Activated CD4-positive, alpha-beta memory T cell treated with anti-CD3 and anti-CD28 coated beads for 36 hours (primary cell): Measurements from ENCODE around the gene CAMP. TPM values are rescaled to one million over a fixed set of nuclear protein-coding genes. Genes with fewer than 3 reads are reported as not detected.
"Not testable (repeated sequence)": the region's sequence is repeated elsewhere in the genome, so short reads cannot be mapped to it uniquely, and the experiment has no call there.

Experiments
- CTCF ChIA-PET: fragments of 350-600 bp; sonication (Branson Sonifier 250); formaldehyde crosslinking; loops from one replicate; lab custom pipeline; 2021; ENCODE audit warnings: antibody characterized with exemption, inconsistent platforms; lab: Charles Lee
- POLR2A ChIA-PET: fragments of 350-600 bp; sonication (Branson Sonifier 250); formaldehyde crosslinking; loops from one replicate; lab custom pipeline; 2021; ENCODE audit warnings: antibody characterized with exemption; lab: Charles Lee
- DNase-seq: peaks from one replicate; pipeline ENCODE4 v3.0.0-alpha.2; 2020
- H3K27ac Mint-ChIP-seq: one replicate; pipeline ENCODE4 v1.8.0; 2021; ENCODE audit warnings: mixed read lengths
- H3K27me3 Mint-ChIP-seq: one replicate; pipeline ENCODE4 v1.8.0; 2021; ENCODE audit warnings: mixed read lengths
- H3K36me3 Mint-ChIP-seq: one replicate; pipeline ENCODE4 v1.8.0; 2021; ENCODE audit warnings: mixed read lengths
- H3K4me1 Mint-ChIP-seq: one replicate; pipeline ENCODE4 v1.8.0; 2021; ENCODE audit warnings: low read depth, mixed read lengths
- H3K4me3 Mint-ChIP-seq: one replicate; pipeline ENCODE4 v1.8.0; 2021; ENCODE audit warnings: mild to moderate bottlenecking, mixed read lengths
- H3K9me3 Mint-ChIP-seq: one replicate; pipeline ENCODE4 v1.8.0; 2021; ENCODE audit warnings: mixed read lengths
- intact Hi-C: fragments of 100-400 bp; cut with micrococcal nuclease; formaldehyde crosslinking; loops from one replicate; pipeline ENCODE4 v1.15.1; 2023
- total RNA-seq, 2 experiments: library from RNA; stranded (reverse); gene quantifications; one replicate each; pipeline ENCODE4 v1.2.3, GENCODE V29; 2021

Gene CAMP
- total RNA-seq, 2 experiments from 2014 or later, result not detected

- Mint-ChIP-seq H3K4me1 (peaks cover 14% of the 10 kb centered on the region), H3K4me3 (no peak overlapping the region), H3K27me3 (peaks cover 9% of the 10 kb centered on the region), H3K36me3 (peaks cover 30% of the 10 kb centered on the region), H3K9me3 (no peaks in the 10 kb centered on the region), H3K27ac (no peak overlapping the region)
- no peak for DNase-seq
- ChIA-PET POLR2A (interaction anchor here (1.1 kb wide), 1 partner anchor 368 kb away, joined by 3 read pairs; the partner anchor contains the start of gene PFKFB4), CTCF (interaction anchor here (1.1 to 1.2 kb wide), 2 partner anchors 199 to 211 kb away, joined by 3 read pairs; no protein-coding TSS in a partner anchor)
- intact Hi-C loops, result loop anchor here (2.0 kb wide), 3 partner anchors 101 to 367 kb away; partner anchors contain the start of genes CCDC51, PFKFB4 and TMA7
Observed at GRCh38 chr3:48189321-48189720, 34.0 kb upstream of the CAMP start.

- POLR2A ChIA-PET, result no interaction called here
Observed at GRCh38 chr3:48190911-48191310, 32.4 kb upstream of the CAMP start.

GRCh38 chr3:48194446-48195071, 28.7 kb upstream of the CAMP start:
- H3K27me3 Mint-ChIP-seq, result peaks cover 5% of the 10 kb centered on the region
- peak; percentile 55 for DNase-seq
- POLR2A ChIA-PET, result interaction anchor here (1.0 kb wide), 1 partner anchor 61 kb away, joined by 3 read pairs; no protein-coding TSS in a partner anchor

More at GRCh38 chr3:48190911-48191310, 32.4 kb upstream of the CAMP start:
- H3K27me3 Mint-ChIP-seq, result peaks cover 11% of the 10 kb centered on the region
- no peak overlapping the region for H3K4me3 Mint-ChIP-seq
- no peaks in the 10 kb centered on the region for H3K9me3 Mint-ChIP-seq
- DNase-seq, result no peak
- CTCF ChIA-PET, result interaction anchor here (4.6 kb wide), 1 partner anchor 246 kb away, joined by 31 read pairs; no protein-coding TSS in a partner anchor
- H3K4me1 Mint-ChIP-seq, result peaks cover 14% of the 10 kb centered on the region
- no peak overlapping the region for H3K27ac Mint-ChIP-seq
- intact Hi-C loops, result no loop called here
- peaks cover 14% of the 10 kb centered on the region for H3K36me3 Mint-ChIP-seq

GRCh38 chr3:48196611-48197010, 26.7 kb upstream of the CAMP start:
- Mint-ChIP-seq H3K4me3 (no peak overlapping the region), H3K36me3 (no peaks in the 10 kb centered on the region), H3K9me3 (no peaks in the 10 kb centered on the region), H3K4me1 (no peaks in the 10 kb centered on the region), H3K27me3 (peaks cover 5% of the 10 kb centered on the region), H3K27ac (no peak overlapping the region)
- no peak for DNase-seq
- CTCF ChIA-PET, result no interaction called here
- POLR2A ChIA-PET, result no interaction called here
- intact Hi-C loops, result no loop called here

More at GRCh38 chr3:48194446-48195071, 28.7 kb upstream of the CAMP start:
- Mint-ChIP-seq H3K4me1 (no peaks in the 10 kb centered on the region), H3K4me3 (no peak overlapping the region), H3K27ac (no peak overlapping the region), H3K9me3 (no peaks in the 10 kb centered on the region), H3K36me3 (no peaks in the 10 kb centered on the region)
- intact Hi-C loops, result no loop called here
- CTCF ChIA-PET, result interaction anchor here (0.8 to 4.6 kb wide), 10 partner anchors 24 to 245 kb away, joined by 3 to 31 read pairs (median 5); partner anchors contain the start of genes CCDC51, TMA7 and ZNF589

- Mint-ChIP-seq H3K36me3 (no peaks in the 10 kb centered on the region), H3K4me3 (no peak overlapping the region), H3K27ac (no peak overlapping the region), H3K27me3 (peaks cover 5% of the 10 kb centered on the region), H3K9me3 (no peaks in the 10 kb centered on the region), H3K4me1 (no peaks in the 10 kb centered on the region)
- no peak for DNase-seq
- ChIA-PET CTCF (interaction anchor here (1.1 to 1.3 kb wide), 2 partner anchors 202 to 237 kb away, joined by 3 read pairs; no protein-coding TSS in a partner anchor), POLR2A (no interaction called here)
- intact Hi-C loops, result no loop called here
Observed at GRCh38 chr3:48199117-48199516, 24.2 kb upstream of the CAMP start.

- H3K27ac Mint-ChIP-seq, result no peak overlapping the region
- CTCF ChIA-PET, result no interaction called here
- no peaks in the 10 kb centered on the region for H3K9me3 Mint-ChIP-seq
- H3K4me3 Mint-ChIP-seq, result no peak overlapping the region
- intact Hi-C loops, result no loop called here
- H3K36me3 Mint-ChIP-seq, result no peaks in the 10 kb centered on the region
- no peak for DNase-seq
- H3K4me1 Mint-ChIP-seq, result no peaks in the 10 kb centered on the region
- H3K27me3 Mint-ChIP-seq, result no peaks in the 10 kb centered on the region
- POLR2A ChIA-PET, result no interaction called here
Observed at GRCh38 chr3:48202632-48203031, 20.7 kb upstream of the CAMP start.

GRCh38 chr3:48208076-48208475, 15.2 kb upstream of the CAMP start:
- Mint-ChIP-seq H3K4me3 (no peak overlapping the region), H3K27me3 (no peaks in the 10 kb centered on the region), H3K36me3 (no peaks in the 10 kb centered on the region), H3K4me1 (no peaks in the 10 kb centered on the region), H3K9me3 (no peaks in the 10 kb centered on the region), H3K27ac (no peak overlapping the region)
- ChIA-PET POLR2A (no interaction called here), CTCF (no interaction called here)
- intact Hi-C loops, result no loop called here
- no peak for DNase-seq

GRCh38 chr3:48209445-48209844, 13.8 kb upstream of the CAMP start:
- no peak overlapping the region for H3K27ac Mint-ChIP-seq

GRCh38 chr3:48210534-48210933, 12.8 kb upstream of the CAMP start:
- intact Hi-C loops, H3K4me1 Mint-ChIP-seq, H3K4me3 Mint-ChIP-seq, DNase-seq, H3K27ac Mint-ChIP-seq, CTCF ChIA-PET, H3K27me3 Mint-ChIP-seq, H3K36me3 Mint-ChIP-seq, POLR2A ChIA-PET, H3K9me3 Mint-ChIP-seq: not testable (repeated sequence)

More at GRCh38 chr3:48209445-48209844, 13.8 kb upstream of the CAMP start:
- no peaks in the 10 kb centered on the region for H3K4me1 Mint-ChIP-seq
- H3K9me3 Mint-ChIP-seq, result no peaks in the 10 kb centered on the region
- ChIA-PET POLR2A (no interaction called here), CTCF (interaction anchor here (1.1 kb wide), 1 partner anchor 227 kb away, joined by 4 read pairs; no protein-coding TSS in a partner anchor)
- intact Hi-C loops, result no loop called here
- H3K4me3 Mint-ChIP-seq, result no peak overlapping the region
- DNase-seq, result no peak
- H3K36me3 Mint-ChIP-seq, result no peaks in the 10 kb centered on the region
- no peaks in the 10 kb centered on the region for H3K27me3 Mint-ChIP-seq

GRCh38 chr3:48211776-48212175, 11.5 kb upstream of the CAMP start:
- H3K4me3 Mint-ChIP-seq, DNase-seq, H3K27ac Mint-ChIP-seq, H3K9me3 Mint-ChIP-seq, H3K4me1 Mint-ChIP-seq, CTCF ChIA-PET, POLR2A ChIA-PET, H3K27me3 Mint-ChIP-seq, H3K36me3 Mint-ChIP-seq, intact Hi-C loops: not testable (repeated sequence)

- CTCF ChIA-PET, result no interaction called here
- no peaks in the 10 kb centered on the region for H3K27me3 Mint-ChIP-seq
- no peaks in the 10 kb centered on the region for H3K9me3 Mint-ChIP-seq
- no peaks in the 10 kb centered on the region for H3K36me3 Mint-ChIP-seq
- intact Hi-C loops, result no loop called here
- H3K4me3 Mint-ChIP-seq, result no peak overlapping the region
- H3K4me1 Mint-ChIP-seq, result no peaks in the 10 kb centered on the region
- POLR2A ChIA-PET, result no interaction called here
- no peak for DNase-seq
- H3K27ac Mint-ChIP-seq, result no peak overlapping the region
Observed at GRCh38 chr3:48214225-48214624, 9.1 kb upstream of the CAMP start.

GRCh38 chr3:48215019-48215418, 8.3 kb upstream of the CAMP start:
- ChIA-PET POLR2A (no interaction called here), CTCF (no interaction called here)
- DNase-seq, result no peak
- Mint-ChIP-seq H3K27ac (no peak overlapping the region), H3K4me3 (no peak overlapping the region), H3K36me3 (no peaks in the 10 kb centered on the region), H3K9me3 (no peaks in the 10 kb centered on the region), H3K27me3 (no peaks in the 10 kb centered on the region), H3K4me1 (no peaks in the 10 kb centered on the region)
- intact Hi-C loops, result no loop called here

GRCh38 chr3:48215466-48215865, 7.8 kb upstream of the CAMP start:
- Mint-ChIP-seq H3K4me1 (no peaks in the 10 kb centered on the region), H3K27me3 (no peaks in the 10 kb centered on the region), H3K9me3 (no peaks in the 10 kb centered on the region), H3K36me3 (no peaks in the 10 kb centered on the region), H3K27ac (no peak overlapping the region), H3K4me3 (no peak overlapping the region)
- no peak for DNase-seq
- POLR2A ChIA-PET, result no interaction called here
- intact Hi-C loops, result no loop called here
- CTCF ChIA-PET, result no interaction called here
